Heart left ventricle (tissue), 16 donors: ENCODE data around the gene VAT1. TPM values are rescaled to one million over a fixed set of nuclear protein-coding genes. Genes with fewer than 3 reads are reported as not detected.

Experiments
- ATAC-seq, 4 donors: fragments of 200-7000 bp; cut with Tn5 transposase; one replicate each; pipeline ENCODE4 v1.9.1; 2020 to 2022; ENCODE audit warnings: moderate library complexity in 4 of 4, mild to moderate bottlenecking in 3 of 4, moderate number of reproducible peaks in 1 of 4
- DNase-seq, 5 donors: peaks; one replicate each; pipeline ENCODE4 v3.0.0-alpha.2; 2020
- H3K27ac ChIP-seq, 12 donors: fragments of 200-600 bp; sonication (generic) in 4 of 12; one replicate each; pipeline versions ENCODE4 v1.5.0 to v1.8.0; 2016 to 2022; ENCODE audit warnings: mild to moderate bottlenecking in 2 of 12
- H3K27me3 ChIP-seq, 9 donors: fragments of 200-600 bp; sonication (generic) in 2 of 9; one replicate each; pipeline versions ENCODE4 v1.5.1 to v1.8.0; 2016 to 2022; ENCODE audit warnings: mild to moderate bottlenecking in 3 of 9
- H3K36me3 ChIP-seq, 9 donors: fragments of 200-600 bp; sonication (generic) in 2 of 9; one replicate each; pipeline versions ENCODE4 v1.5.0 to v1.8.0; 2018 to 2022; ENCODE audit warnings: mild to moderate bottlenecking in 2 of 9
- H3K4me1 ChIP-seq, 12 donors: fragments of 200-600 bp; sonication (generic) in 4 of 12; one replicate each; pipeline versions ENCODE4 v1.5.0 to v1.8.0; 2016 to 2022; ENCODE audit warnings: mild to moderate bottlenecking in 3 of 12
- H3K4me3 ChIP-seq, 12 donors: fragments of 200-600 bp; sonication (generic) in 4 of 12; one replicate each; pipeline versions ENCODE4 v1.5.0 to v1.8.0; 2017 to 2022; ENCODE audit warnings: mild to moderate bottlenecking in 9 of 12, moderate library complexity in 4 of 12
- H3K9me3 ChIP-seq, 12 donors: fragments of 200-600 bp; sonication (generic) in 4 of 12; one replicate each; pipeline versions ENCODE4 v1.5.0 to v1.8.0; 2016 to 2022; ENCODE audit warnings: mild to moderate bottlenecking in 1 of 12
- CTCF ChIP-seq, 12 donors: fragments of 200-600 bp; sonication (generic) in 4 of 12; IDR thresholded peaks; one replicate each; pipeline versions ENCODE4 v1.5.0 to v1.8.0; 2018 to 2022; ENCODE audit warnings: antibody characterized with exemption in 12 of 12, mild to moderate bottlenecking in 5 of 12
- POLR2A ChIP-seq, 2 donors: fragments of 450-650 bp; IDR thresholded peaks; one replicate each; pipeline ENCODE4 v1.6.1; 2017; ENCODE audit warnings: antibody characterized with exemption in 2 of 2, mild to moderate bottlenecking in 2 of 2, moderate library complexity in 2 of 2
- WGBS, 4 donors: extraction: QIAGEN DNeasy Blood & Tissue Kit in 2 of 4; methylation state at CpG; one replicate each; pipeline versions ENCODE4 v1.1.5 to v1.1.7; 2013 to 2018; 5-methylcytosine and 5-hydroxymethylcytosine counted together
- intact Hi-C, 10 donors: fragments of 100-400 bp; cut with DNase I; formaldehyde crosslinking; loops; one replicate each; pipeline versions ENCODE4 v1.11.1 to v1.14.2; 2022
- polyA plus RNA-seq, 2 donors: library from polyadenylated mRNA; stranded (reverse); fragments of 200-250 nt; gene quantifications; one replicate each; pipeline ENCODE4 v1.2.3, GENCODE V29; 2013
- total RNA-seq, 9 donors: library from RNA; depleted of rRNA in 2 of 9; stranded (reverse); fragments of >200 nt in 2 of 9; fragmentation: NEBNext Ultra II Directional in 3 of 9; extraction: Animal tissue kit (Norgen Biotek cat#: 25700) in 3 of 9; gene quantifications; one replicate each; pipeline versions ENCODE4 v1.1.0 to v1.2.4, GENCODE V29; 2016 to 2023
- donor health status: ischemic (EF 13 %, LVEDD 7.1; RV severe dilation, severe dysfunction).
- donor health status: healthy with polysubstance abuse.
- donor health status: DM: no; HTN: yes; CAD: no.
- donor health status: DM: no; HTN: no; CAD: no.
- donor health status: ischemic (EF 25% LVEDD 6.9; RV normal size, moderate dysfunction).
- donor health status: ischemic (EF 25% LVEDD 5.7; RV mildly dilated, moderate dysfunction).
- donor health status: healthy.
- donor health status: DM: yes; HTN: yes; CAD: no.
- donor health status: ischemic (EF 35%, LVEDD 5.7; RV mildly dilated, moderate dysfunction).
- donor health status: nonischemic (EF 11% LVEDD 7.7; RV severe dilation, severe dysfunction).
- donor health status: DM: yes; HTN: yes; CAD: no.
- donor health status: PGD.
- donor health status: ischemic (EF 29% LVEDD 5.4; RV normal size, mild dysfunction).
- donor health status: nonischemic (EF 23%, LVEDD 6.1; RV moderate dilation, normal function).

VAT1 gene
- total and polyA plus RNA-seq, 11 donors, result 64.5 to 138 (median 92.0) TPM

GRCh38 chr17:43015579-43015978 is 6.6 kb downstream of the VAT1 start:
- WGBS, 4 donors, result 44 to 61% (median 55%) methylated on average over 9 of the region's 9 CpGs
- DNase-seq, result peak; percentile 76 to 91 (median 81)
- peaks cover 0 to 71% (median 44%) of the 10 kb centered on the region in 9 donors for H3K36me3 ChIP-seq

GRCh38 chr17:43014649-43015542 is 7.3 kb downstream of the VAT1 start:
- ATAC-seq (peak; percentile 0 to 35 (median 12)), DNase-seq (peak in 1 of 5 donors; percentile 35)
- 66 to 77% (median 69%) methylated on average over 8 of the region's 8 CpGs for WGBS, 4 donors
- Histone ChIP-seq H3K9me3 (no peaks in the 10 kb centered on the region), H3K4me1 (peaks cover 8 to 88% (median 74%) of the 10 kb centered on the region in 12 donors), H3K4me3 (no peak overlapping the region), H3K27ac (peak overlapping the region; percentile 52 to 82 (median 70)), H3K27me3 (no peaks in the 10 kb centered on the region), H3K36me3 (peaks cover 0 to 75% (median 44%) of the 10 kb centered on the region in 9 donors)
- intact Hi-C loops, result loop anchor here in 2 of 10 donors (5.0 to 10.0 kb wide), 2 partner anchors 140 to 152 kb away; no protein-coding TSS in a partner anchor
- TF ChIP-seq POLR2A (IDR thresholded peaks at IDR 0.05), result no peak
- no peak for TF ChIP-seq CTCF (IDR thresholded peaks at IDR 0.05)

More at GRCh38 chr17:43015579-43015978, 6.6 kb downstream of the VAT1 start:
- TF ChIP-seq POLR2A (IDR thresholded peaks at IDR 0.05) (no peak), CTCF (IDR thresholded peaks at IDR 0.05) (no peak)
- Histone ChIP-seq H3K27me3 (no peaks in the 10 kb centered on the region), H3K4me3 (no peak overlapping the region), H3K4me1 (peaks cover 6 to 89% (median 75%) of the 10 kb centered on the region in 12 donors), H3K27ac (peak overlapping the region; percentile 52 to 82 (median 70)), H3K9me3 (no peaks in the 10 kb centered on the region)
- intact Hi-C loops, result loop anchor here in 2 of 10 donors (5.0 to 10.0 kb wide), 2 partner anchors 139 to 152 kb away; no protein-coding TSS in a partner anchor
- peak; percentile 55 to 85 (median 62) for ATAC-seq

GRCh38 chr17:43014020-43014648 is 8.1 kb downstream of the VAT1 start:
- H3K36me3 ChIP-seq, result peaks cover 0 to 75% (median 44%) of the 10 kb centered on the region in 9 donors
- no peak overlapping the region for H3K4me3 ChIP-seq
- H3K27me3 ChIP-seq, result no peaks in the 10 kb centered on the region
- peak in 3 of 4 donors; percentile 1 to 13 (median 10) for ATAC-seq
- DNase-seq, result peak in 2 of 5 donors; percentile 36 to 49
- WGBS, 4 donors, result 53 to 69% (median 62%) methylated on average over 12 of the region's 12 CpGs
- TF ChIP-seq POLR2A (IDR thresholded peaks at IDR 0.05), result no peak
- TF ChIP-seq CTCF (IDR thresholded peaks at IDR 0.05), result no peak
- peak overlapping the region in 11 of 12 donors; percentile 52 to 82 (median 71) for H3K27ac ChIP-seq
- intact Hi-C loops, result loop anchor here in 1 of 10 donors (10.0 kb wide), 1 partner anchor 141 kb away; no protein-coding TSS in a partner anchor
- no peaks in the 10 kb centered on the region for H3K9me3 ChIP-seq
- H3K4me1 ChIP-seq, result peaks cover 8 to 81% (median 69%) of the 10 kb centered on the region in 12 donors
